GM23248 (cell line): ENCODE data around the gene GALNT1. TPM values are rescaled to one million over a fixed set of nuclear protein-coding genes. Genes with fewer than 3 reads are reported as not detected.

Source experiments
- DNase-seq: peaks from one replicate; pipeline ENCODE4 v3.0.0-alpha.2; 2015
- H2AFZ ChIP-seq: fragments of 200-600 bp; sonication (generic); 2 replicates; pipeline ENCODE4 v1.6.1; 2016; ENCODE audit warnings: antibody characterized with exemption
- H3F3A ChIP-seq: fragments of 200-600 bp; sonication (generic); 2 replicates; pipeline ENCODE4 v1.6.1; 2016; ENCODE audit warnings: mild to moderate bottlenecking, antibody characterized with exemption, mixed run types; ENCODE audit not compliant: insufficient read depth
- H3K27ac ChIP-seq: fragments of 200-600 bp; sonication (generic); 2 replicates; pipeline ENCODE4 v1.5.1; 2016; ENCODE audit warnings: mild to moderate bottlenecking
- H3K27me3 ChIP-seq: fragments of 200-600 bp; sonication (generic); replicated peaks from 2 replicates; pipeline ENCODE4 v1.6.1; 2016; ENCODE audit warnings: mild to moderate bottlenecking; ENCODE audit not compliant: insufficient read depth
- H3K36me3 ChIP-seq: fragments of 200-600 bp; sonication (generic); 2 replicates; pipeline ENCODE4 v1.6.1; 2016; ENCODE audit warnings: low read depth, mild to moderate bottlenecking
- H3K4me1 ChIP-seq: fragments of 200-600 bp; sonication (generic); 2 replicates; pipeline ENCODE4 v1.6.1; 2016; ENCODE audit warnings: mild to moderate bottlenecking; ENCODE audit not compliant: insufficient read depth
- H3K4me2 ChIP-seq: fragments of 200-600 bp; sonication (generic); one replicate; pipeline ENCODE4 v1.6.1; 2016; ENCODE audit warnings: mild to moderate bottlenecking; ENCODE audit not compliant: unreplicated experiment
- H3K4me3 ChIP-seq: fragments of 200-600 bp; sonication (generic); 2 replicates; pipeline ENCODE4 v1.5.1; 2016; ENCODE audit warnings: mild to moderate bottlenecking
- H3K79me2 ChIP-seq: fragments of 200-600 bp; sonication (generic); 2 replicates; pipeline ENCODE4 v1.6.1; 2016; ENCODE audit warnings: mild to moderate bottlenecking; ENCODE audit not compliant: insufficient read depth
- H3K9ac ChIP-seq: fragments of 200-600 bp; sonication (generic); 2 replicates; pipeline ENCODE4 v1.6.1; 2016; ENCODE audit warnings: mild to moderate bottlenecking
- H3K9me2 ChIP-seq: fragments of 200-600 bp; sonication (generic); 2 replicates; pipeline ENCODE4 v1.6.1; 2016; ENCODE audit warnings: mixed run types, mild to moderate bottlenecking, moderate library complexity; ENCODE audit not compliant: insufficient read depth
- H3K9me3 ChIP-seq: fragments of 200-600 bp; sonication (generic); one replicate; pipeline ENCODE4 v1.6.1; 2017; ENCODE audit warnings: low read depth
- H4K20me1 ChIP-seq: fragments of 200-600 bp; sonication (generic); 2 replicates; pipeline ENCODE4 v1.6.0; 2016; ENCODE audit not compliant: insufficient read depth
- EZH2 ChIP-seq: fragments of 200-600 bp; sonication (generic); IDR thresholded peaks from 2 replicates; pipeline ENCODE4 v1.6.1; 2018; ENCODE audit warnings: antibody characterized with exemption, mild to moderate bottlenecking; ENCODE audit not compliant: insufficient read depth, poor library complexity, severe bottlenecking
- EZH2phosphoT487 ChIP-seq: fragments of 200-600 bp; sonication (generic); IDR thresholded peaks from 2 replicates; pipeline ENCODE4 v1.6.1; 2018; ENCODE audit warnings: antibody characterized with exemption, moderate library complexity, mild to moderate bottlenecking, low read depth; ENCODE audit not compliant: insufficient read depth
- WGBS, 2 experiments: methylation state at CpG; one replicate each; pipeline ENCODE4 v1.1.6; 2015 to 2017; ENCODE audit warnings: low lambda C conversion rate in 2 of 2, low coverage in 1 of 2; ENCODE audit errors: missing lambda C conversion rate in 2 of 2; 5-methylcytosine and 5-hydroxymethylcytosine counted together
- in situ Hi-C: fragments of 300-500 bp; cut with MboI; formaldehyde crosslinking; loops from 2 replicates; pipeline ENCODE4 v1.15.0; 2020
- polyA plus RNA-seq: library from polyadenylated mRNA; unstranded; fragments of >200 nt; fragmentation: Nextera tagmentation; extraction: Ambion mirVana; gene quantifications from 2 replicates; pipeline ENCODE4 v1.2.1, GENCODE V29; 2016
- total RNA-seq: library from RNA; depleted of rRNA; stranded (reverse); fragments of >200 nt; shearing (Covaris generic); gene quantifications from 2 replicates; pipeline ENCODE4 v1.2.3, GENCODE V29; 2014

GALNT1 gene
- total and polyA plus RNA-seq, 2 experiments from 2014 or later = 10.1 to 68.0 TPM

DNA sequence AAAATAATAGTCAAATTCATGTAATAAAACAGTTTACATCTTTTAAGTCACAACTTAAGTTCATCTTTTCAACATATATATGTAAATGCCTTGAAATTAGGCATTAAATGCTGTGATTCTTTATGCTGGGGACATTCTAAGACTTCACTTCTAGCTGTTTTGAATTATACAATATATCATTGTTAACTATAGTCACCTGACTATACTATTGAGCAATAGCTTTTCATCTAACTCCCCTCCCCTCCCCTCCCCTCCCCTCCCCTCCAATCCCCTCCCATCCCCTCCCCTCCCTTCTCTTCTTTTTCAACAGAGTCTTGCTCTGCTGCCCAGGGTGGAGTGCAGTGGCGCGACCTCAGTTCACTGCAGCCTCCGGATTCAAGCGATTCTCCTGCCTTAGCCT lies 16.2 kb downstream of the GALNT1 start:
- H3K9me2 ChIP-seq = no peaks in the 10 kb centered on the region
- peaks cover 96% of the 10 kb centered on the region for H3K79me2 ChIP-seq
- H3K9ac ChIP-seq = no peak overlapping the region
- TF ChIP-seq EZH2 = no peak
- TF ChIP-seq EZH2phosphoT487 = no peak
- no peak overlapping the region for H3K4me2 ChIP-seq
- in situ Hi-C loops = no loop called here
- H3K36me3 ChIP-seq = no peaks in the 10 kb centered on the region
- H4K20me1 ChIP-seq = peaks cover 2% of the 10 kb centered on the region; the same call in 1 of the 2 replicates
- no peaks in the 10 kb centered on the region for H3K9me3 ChIP-seq
- no peak overlapping the region for H2AFZ ChIP-seq
- DNase-seq = no peak
- H3K4me1 ChIP-seq = no peaks in the 10 kb centered on the region
- H3K27ac ChIP-seq = no peak overlapping the region
- H3K27me3 ChIP-seq = no peaks in the 10 kb centered on the region
- WGBS, 2 experiments = 94 to 97% methylated on average over 4 of the region's 4 CpGs
- no peak overlapping the region for H3K4me3 ChIP-seq
- H3F3A ChIP-seq = no peaks in the 10 kb centered on the region

DNA sequence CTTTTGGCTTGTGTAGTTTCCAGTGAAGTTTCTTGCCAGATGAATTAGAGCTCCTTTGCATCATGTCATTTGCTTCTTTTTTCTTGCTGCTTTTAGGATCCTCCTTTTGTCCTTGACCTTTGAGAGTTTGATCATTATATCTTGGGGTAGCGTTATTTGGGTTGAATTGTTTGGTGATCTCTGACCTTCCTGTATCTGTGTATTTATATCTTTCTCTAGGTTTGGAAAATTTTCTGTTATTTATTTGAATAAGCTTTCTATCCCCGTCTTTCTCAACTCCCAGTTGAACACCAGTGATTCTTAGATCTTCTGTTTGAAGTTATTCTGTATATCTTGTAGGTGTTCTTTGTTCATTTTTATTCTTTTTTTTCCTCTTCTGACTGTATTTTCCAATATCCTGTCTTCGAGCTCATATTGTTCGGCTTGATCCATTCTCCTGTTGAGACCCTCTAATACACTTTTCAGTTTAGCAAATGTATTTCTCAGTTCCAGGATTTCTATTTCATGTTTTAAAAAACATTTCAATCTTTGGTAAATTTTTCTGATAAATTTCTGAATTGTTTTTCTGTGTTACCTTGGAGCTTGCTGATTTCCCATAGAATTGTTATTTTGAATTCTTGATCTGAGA lies 20.8 kb downstream of the GALNT1 start:
- Histone ChIP-seq H3K27ac (no peak overlapping the region), H3K79me2 (peaks cover 98% of the 10 kb centered on the region), H3F3A (no peaks in the 10 kb centered on the region), H3K9ac (no peak overlapping the region), H4K20me1 (no peaks in the 10 kb centered on the region; the same call in 1 of the 2 replicates), H3K9me2 (no peaks in the 10 kb centered on the region), H3K4me2 (no peak overlapping the region), H3K9me3 (no peaks in the 10 kb centered on the region), H3K4me1 (no peaks in the 10 kb centered on the region), H3K36me3 (no peaks in the 10 kb centered on the region), H3K27me3 (no peaks in the 10 kb centered on the region), H3K4me3 (no peak overlapping the region), H2AFZ (no peak overlapping the region)
- TF ChIP-seq EZH2 = no peak
- TF ChIP-seq EZH2phosphoT487 = no peak
- 85% methylated on average over 4 of the region's 4 CpGs for WGBS, 2 experiments
- in situ Hi-C loops = no loop called here
- DNase-seq = no peak

DNA sequence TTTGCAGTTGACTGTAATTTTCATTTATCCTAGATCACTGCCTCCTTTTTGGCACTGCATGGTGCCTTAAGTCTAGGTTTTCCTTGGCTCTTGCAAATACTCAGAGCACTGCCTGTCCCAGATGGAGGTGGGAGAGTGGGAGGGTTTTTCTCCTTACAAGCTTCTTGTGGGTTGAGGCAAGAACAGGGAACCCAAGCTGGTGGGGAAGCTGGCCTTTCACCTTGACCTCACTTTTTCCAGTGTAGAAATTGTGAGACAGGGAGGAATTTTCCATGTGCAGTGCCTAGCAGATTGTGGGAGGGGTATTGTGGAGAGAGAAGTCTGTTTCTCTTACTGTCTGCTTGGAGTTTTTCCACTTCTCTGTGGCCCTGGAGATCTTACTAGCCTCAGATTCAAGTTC lies 21.5 kb downstream of the GALNT1 start:
- no peak for DNase-seq
- Histone ChIP-seq H3K9me2 (no peaks in the 10 kb centered on the region), H3F3A (no peaks in the 10 kb centered on the region), H2AFZ (no peak overlapping the region), H3K27me3 (no peaks in the 10 kb centered on the region), H3K4me3 (no peak overlapping the region), H3K79me2 (peaks cover 100% of the 10 kb centered on the region), H3K4me2 (no peak overlapping the region), H3K9me3 (no peaks in the 10 kb centered on the region), H4K20me1 (no peaks in the 10 kb centered on the region; the same call in 1 of the 2 replicates), H3K9ac (no peak overlapping the region), H3K4me1 (no peaks in the 10 kb centered on the region), H3K36me3 (no peaks in the 10 kb centered on the region), H3K27ac (no peak overlapping the region)
- in situ Hi-C loops = no loop called here
- TF ChIP-seq EZH2phosphoT487 (no peak), EZH2 (no peak)

DNA sequence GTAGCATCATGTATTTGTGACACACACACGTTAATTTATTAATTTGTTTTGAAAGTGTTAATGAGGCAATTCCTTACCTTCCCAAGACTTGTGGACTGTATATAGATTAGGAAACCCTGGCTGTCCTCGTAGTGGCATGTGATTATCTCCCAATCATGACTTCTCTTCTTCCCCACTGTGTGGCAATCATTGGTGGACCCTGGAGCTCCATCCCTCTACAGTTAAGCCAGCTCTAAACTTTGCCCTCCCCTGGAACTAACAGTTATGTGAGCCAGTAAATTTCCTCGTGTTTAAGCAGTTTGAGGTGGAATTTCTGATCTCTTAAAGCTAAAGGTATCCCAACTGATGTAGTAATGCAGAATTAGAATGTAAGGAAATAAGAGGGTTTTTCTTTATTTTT lies 22.0 kb downstream of the GALNT1 start:
- in situ Hi-C loops = no loop called here
- WGBS, 2 experiments = 92 to 100% methylated on average over 3 of the region's 3 CpGs

DNA sequence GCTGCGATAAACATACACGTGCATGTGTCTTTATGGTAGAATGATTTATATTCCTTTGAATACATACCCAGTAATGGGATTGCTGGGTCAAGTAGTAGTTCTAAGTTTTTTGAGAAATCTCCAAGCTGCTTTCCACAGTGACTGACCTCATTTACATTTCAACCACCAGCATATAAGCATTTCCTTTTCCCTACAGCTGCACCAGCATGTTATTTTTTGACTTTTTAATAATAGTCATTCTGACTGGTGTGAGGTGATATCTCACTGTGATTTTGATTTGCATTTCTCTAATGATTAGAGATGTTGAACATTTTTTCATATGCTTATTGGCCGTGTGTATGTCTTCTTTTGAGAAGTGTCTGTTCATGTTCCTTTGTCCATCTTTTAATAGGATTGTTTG lies 22.8 kb downstream of the GALNT1 start:
- in situ Hi-C loops = no loop called here
- Histone ChIP-seq H3K9me3 (no peaks in the 10 kb centered on the region), H3K9me2 (no peaks in the 10 kb centered on the region), H3K4me3 (no peak overlapping the region), H2AFZ (no peak overlapping the region), H3K79me2 (peaks cover 99% of the 10 kb centered on the region), H3K9ac (no peak overlapping the region), H3K36me3 (no peaks in the 10 kb centered on the region), H3K4me2 (no peak overlapping the region), H3K27ac (no peak overlapping the region), H4K20me1 (no peaks in the 10 kb centered on the region; the same call in 1 of the 2 replicates), H3F3A (no peaks in the 10 kb centered on the region), H3K27me3 (no peaks in the 10 kb centered on the region), H3K4me1 (no peaks in the 10 kb centered on the region)
- WGBS, 2 experiments = 98% methylated on average over 3 of the region's 3 CpGs
- TF ChIP-seq EZH2phosphoT487 (no peak), EZH2 (no peak)
- DNase-seq = no peak

More for the DNA sequence above, 22.0 kb downstream of the GALNT1 start:
- Histone ChIP-seq H3K9me3 (no peaks in the 10 kb centered on the region), H2AFZ (no peak overlapping the region), H4K20me1 (no peaks in the 10 kb centered on the region; the same call in 1 of the 2 replicates), H3K9me2 (no peaks in the 10 kb centered on the region), H3K27ac (no peak overlapping the region), H3F3A (no peaks in the 10 kb centered on the region), H3K79me2 (peaks cover 100% of the 10 kb centered on the region), H3K4me3 (no peak overlapping the region), H3K4me2 (no peak overlapping the region), H3K36me3 (no peaks in the 10 kb centered on the region), H3K9ac (no peak overlapping the region), H3K4me1 (no peaks in the 10 kb centered on the region), H3K27me3 (no peaks in the 10 kb centered on the region)
- no peak for DNase-seq
- TF ChIP-seq EZH2 (no peak), EZH2phosphoT487 (no peak)
